Embryonic facial prominence (tissue), 1 donor: ENCODE measurements around the gene HDGFL3.
"Not testable (repeated sequence)": the region's sequence is repeated elsewhere in the genome, so short reads cannot be mapped to it uniquely, and the experiment has no call there.

Source experiments
- DNase-seq: peaks from one replicate; pipeline ENCODE4 v3.0.0-alpha.2; 2016; ENCODE audit errors: extremely low spot score

The HDGFL3 gene

DNA sequence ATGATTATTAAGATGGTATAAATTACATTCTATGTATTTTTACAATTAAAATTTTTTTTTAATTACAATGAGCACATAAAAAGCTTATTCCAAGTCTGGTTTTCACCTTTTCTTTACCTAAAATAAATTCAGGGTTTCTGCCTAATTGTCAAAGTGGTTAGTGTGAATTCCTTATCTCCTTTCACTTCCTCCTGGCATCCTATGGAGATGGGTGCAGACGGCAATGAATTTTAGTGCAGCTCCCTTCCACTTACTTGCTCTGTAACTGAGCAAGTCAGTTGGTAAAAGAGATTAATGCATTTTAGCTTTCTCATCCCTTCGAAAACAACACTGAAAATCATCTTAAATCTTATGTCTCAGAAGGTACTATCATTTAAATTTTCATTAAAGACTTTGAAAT, 13.1 kb downstream of the HDGFL3 start:
- no peak for DNase-seq

- no peak for DNase-seq
These were observed 13.9 kb downstream of the HDGFL3 start for GRCh38 chr15:83193721-83194120.

- no peak for DNase-seq
These were observed 14.9 kb downstream of the HDGFL3 start for GRCh38 chr15:83192742-83193141.

DNA sequence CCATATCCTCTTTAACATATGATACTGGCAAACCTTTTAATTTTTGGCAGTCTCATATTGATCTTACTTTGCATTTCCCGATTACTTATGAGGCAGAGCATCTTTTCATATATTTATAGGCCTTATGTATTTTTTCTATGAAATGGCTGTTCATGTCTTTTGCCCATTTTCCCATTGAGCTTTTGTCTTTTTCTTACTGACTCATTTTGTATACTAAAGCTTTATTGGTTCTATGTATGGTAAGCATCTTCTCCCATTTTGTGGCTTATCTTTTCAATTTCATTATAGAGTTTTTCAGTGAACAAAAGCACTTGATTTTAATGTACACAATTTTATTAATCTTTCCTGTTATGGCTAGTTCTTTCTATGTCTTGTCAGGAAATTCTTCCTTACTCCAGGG, 17.2 kb downstream of the HDGFL3 start:
- no peak for DNase-seq

DNA sequence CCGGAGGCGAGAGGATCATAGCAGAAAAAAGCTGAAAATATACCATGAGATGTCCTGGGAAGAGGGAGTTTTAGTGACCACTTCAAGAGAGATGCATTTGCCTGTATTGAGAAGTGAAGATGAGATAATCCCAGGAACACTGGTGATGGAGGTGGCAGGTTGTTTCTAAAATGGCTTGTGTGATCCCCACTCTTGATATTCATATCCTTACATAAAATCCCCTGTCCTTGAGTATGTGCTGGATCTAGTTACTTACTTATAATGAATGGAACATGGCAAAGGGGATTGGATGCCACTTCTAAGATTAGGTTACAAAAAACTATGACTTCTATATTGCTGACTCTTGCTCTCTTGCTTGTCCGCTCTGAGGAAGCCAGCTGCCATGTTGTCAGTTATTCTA, 22.1 kb downstream of the HDGFL3 start:
- no peak for DNase-seq

DNA sequence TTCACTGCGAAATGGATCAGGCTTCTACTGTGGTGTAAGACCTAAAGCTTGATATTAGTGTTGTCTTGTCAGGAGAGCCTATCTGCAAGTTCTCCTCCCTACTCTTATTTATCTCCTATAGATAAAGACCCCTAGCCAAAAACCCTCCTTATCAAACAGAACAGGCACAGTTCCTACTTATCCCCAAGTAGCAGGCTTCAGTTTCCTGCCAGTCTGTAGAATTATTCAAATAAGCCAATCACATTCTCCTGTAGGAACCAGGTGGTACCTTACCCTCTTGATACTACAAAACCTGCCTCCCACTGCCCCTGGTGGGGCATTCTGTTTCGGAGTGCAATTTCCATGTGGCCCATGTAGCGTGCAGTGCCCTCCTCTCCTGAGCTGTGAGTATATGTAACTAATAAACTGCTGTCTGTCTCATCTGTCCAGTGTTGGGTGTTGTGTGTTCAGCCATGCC, 28.7 kb downstream of the HDGFL3 start:
- no peak for DNase-seq

DNA sequence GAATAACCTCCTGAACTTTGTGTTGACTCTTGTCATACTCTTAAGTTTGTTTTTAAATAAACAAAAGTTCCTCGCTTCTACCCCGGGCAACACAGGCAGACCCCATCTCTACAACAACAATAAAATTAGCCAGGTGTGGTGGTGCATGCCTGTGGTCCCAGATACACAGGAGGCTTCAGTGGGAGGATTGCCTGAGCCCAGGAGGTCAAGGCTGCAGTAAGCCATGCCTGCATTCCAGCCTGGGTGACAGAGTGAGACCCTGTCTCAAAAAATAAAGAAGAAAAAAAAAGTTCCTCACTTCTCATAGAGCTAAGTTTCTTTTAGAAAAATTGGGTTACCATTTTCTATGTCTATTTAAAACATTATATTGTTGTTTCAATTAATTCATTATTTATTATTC, 29.2 kb downstream of the HDGFL3 start:
- no peak for DNase-seq

- no peak for DNase-seq
These were observed 32.7 kb downstream of the HDGFL3 start for GRCh38 chr15:83174891-83175290.

DNA sequence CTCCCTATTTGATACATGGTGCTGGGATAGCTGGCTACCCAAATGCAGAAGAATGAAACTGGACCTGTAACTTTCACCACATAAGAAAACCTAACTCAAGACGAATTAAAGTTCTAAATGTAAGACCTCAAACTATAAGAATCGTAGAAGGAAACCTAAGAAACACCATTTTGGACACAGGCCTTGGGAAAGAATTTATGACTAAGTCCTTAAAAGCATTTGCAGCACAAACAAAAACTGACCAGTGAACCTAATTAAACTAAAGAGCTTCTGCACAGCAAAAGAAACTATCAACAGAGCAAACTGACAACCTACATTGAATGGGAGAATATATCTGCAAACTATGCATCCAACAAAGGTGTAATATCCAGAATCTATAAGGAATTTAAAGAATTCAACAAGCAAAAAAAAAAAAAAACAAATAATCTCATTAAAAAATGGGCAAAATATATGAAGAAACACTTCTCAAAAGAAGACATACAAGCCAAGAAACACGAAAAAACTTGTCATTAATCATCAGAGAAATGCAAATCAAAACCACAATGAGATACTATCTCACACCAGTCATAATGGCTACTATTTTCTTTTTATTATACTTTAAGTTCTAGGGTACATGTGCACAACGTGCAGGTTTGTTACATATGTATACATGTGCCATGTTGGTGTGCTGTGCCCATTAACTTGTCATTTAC, 37.0 kb downstream of the HDGFL3 start:
- no peak for DNase-seq

- DNase-seq: not testable (repeated sequence)
These were observed 38.0 kb downstream of the HDGFL3 start for GRCh38 chr15:83169576-83169975.

DNA sequence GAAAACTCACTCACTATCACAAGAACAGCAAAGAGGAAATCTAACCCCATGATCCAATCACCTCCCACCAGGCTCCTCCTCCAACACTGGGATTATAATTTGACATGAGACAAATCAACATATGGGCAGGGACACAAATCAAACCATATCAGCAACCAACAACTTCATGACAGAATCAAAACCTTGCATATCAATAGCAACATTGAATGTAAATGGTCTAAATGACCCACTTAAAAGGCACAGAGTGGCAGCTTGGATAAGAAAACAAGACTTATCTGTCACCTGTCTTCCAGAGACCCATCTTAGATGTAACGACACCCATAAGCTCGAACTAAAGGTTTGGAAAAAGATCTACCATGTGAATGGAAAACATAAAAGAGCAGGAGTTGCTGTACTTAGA, 40.8 kb downstream of the HDGFL3 start:
- DNase-seq: no peak

DNA sequence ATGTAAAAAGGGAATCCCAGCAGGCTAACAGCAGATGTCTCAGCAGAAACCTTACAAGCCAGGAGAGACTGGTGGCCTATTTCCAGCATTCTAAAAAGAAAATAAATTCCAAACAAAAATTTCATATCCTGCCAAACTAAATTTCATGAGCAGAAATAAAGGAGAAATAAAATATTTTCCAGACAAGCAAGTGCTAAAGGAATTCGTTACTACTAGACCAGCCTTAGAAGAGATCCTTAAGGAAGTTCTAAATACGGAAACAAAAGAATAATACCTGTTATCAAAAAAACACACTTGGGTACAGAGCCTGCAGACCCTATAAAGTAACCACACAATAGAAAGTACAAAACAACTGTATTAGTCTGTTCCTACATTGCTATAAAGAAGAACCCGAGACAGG, 41.4 kb downstream of the HDGFL3 start:
- no peak for DNase-seq

DNA sequence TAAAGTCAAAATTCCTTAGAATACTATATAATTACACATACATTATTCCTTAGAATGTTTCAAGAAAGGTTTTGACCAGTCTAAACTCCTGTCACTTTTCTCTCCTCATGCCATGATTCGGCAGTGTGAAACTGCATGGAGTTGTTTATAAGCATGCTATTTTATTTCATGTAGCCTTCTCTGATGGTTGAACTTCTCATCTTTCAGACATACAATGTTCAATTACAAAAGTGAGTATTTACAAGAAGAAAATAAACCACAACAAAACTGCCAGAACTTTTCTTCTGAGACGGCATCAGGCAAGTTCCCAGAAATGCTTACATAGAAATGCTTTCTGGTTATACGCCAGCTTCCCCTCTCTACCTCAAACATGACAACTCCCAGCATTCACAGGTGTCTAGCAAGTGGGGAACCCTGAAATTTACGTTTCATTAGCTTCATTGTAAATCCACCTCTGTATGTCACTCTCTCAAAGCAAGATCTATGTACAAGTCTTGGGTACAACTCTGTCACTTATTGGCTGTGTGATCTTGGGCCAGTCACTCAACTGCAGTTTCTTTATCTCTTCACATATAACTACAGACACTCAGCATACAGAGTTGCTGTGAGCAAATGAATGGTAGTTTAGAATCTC, 42.7 kb downstream of the HDGFL3 start:
- DNase-seq: no peak

- no peak for DNase-seq
These were observed 43.4 kb downstream of the HDGFL3 start for GRCh38 chr15:83164111-83164770.

DNA sequence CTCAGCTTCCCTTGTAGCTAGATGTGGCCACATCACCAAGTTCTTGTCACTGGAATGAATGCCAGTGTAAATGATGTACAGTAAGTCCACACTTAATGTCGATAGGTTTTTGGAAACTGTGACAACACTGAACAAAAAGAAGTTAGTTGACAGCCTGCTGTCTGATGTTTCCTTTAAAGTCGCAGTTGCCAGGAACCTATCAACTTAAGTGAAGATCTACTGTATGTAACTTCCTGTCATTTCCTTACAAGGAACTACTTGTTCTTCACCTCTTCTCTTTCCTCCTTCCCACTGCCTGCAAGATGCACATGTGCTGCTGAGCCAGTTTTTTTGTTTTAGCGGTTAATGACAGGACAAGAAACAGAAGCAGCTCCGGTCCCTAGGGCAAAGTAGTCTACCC, 44.6 kb downstream of the HDGFL3 start:
- DNase-seq: no peak

DNA sequence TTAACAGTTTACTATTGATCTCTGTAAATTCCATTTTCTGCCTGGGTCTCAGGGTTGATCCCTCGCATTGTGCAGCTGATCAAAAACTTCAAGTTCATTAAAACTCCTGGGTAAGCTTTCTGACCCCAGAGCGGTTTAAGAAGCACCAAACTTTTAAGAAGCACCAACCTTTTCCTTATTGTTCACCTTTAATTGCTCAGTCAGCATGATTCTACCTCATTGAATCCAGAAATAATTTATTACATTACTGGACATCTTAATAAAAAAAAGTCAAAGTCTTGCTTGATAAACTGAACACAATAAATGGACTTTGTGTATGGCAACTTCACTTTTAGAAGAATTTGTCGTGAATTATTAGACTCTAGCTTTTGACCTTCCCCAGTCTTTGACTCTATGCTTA, 46.9 kb downstream of the HDGFL3 start:
- no peak for DNase-seq

DNA sequence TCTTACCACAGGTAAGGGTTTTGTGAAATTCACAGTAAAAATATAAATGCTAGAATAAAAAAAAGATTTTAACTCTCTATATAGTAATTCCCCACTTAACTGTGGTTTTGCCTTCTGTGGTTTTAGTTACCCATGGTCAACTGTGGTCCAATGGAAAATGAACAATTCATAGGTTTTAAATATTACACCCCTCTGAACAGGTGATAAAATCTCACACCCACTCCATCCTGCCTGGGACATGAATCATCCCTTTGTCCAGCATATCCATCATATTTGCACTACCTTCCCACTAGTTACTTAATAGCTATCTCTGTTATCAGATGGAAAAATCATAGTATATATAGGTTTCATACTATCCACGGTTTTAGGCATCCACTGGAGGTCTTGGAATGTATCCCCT, 49.2 kb downstream of the HDGFL3 start:
- no peak for DNase-seq

GRCh38 chr15:83155942-83156341, 51.7 kb downstream of the HDGFL3 start:
- no peak for DNase-seq

DNA sequence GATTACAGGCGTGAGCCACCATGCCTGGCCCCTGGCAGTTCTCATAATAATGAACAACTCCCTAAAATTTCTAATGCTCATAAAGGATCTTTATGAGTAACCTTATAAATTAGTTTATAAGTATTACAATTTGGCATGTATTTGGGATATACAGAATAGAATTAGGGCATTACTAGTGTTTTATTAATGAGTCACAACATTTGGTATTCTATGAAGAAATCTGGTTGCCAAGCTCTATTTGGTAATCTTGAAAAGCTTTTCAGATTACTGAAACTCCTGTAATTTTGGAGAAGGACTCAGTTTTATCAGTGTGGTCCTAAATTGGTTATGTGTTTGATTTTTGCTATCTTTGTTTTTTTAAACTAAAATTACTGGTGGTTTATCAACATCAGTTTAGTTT, 54.3 kb downstream of the HDGFL3 start:
- DNase-seq: no peak

- DNase-seq: no peak
These were observed 62.9 kb downstream of the HDGFL3 start for GRCh38 chr15:83144771-83145170.

DNA sequence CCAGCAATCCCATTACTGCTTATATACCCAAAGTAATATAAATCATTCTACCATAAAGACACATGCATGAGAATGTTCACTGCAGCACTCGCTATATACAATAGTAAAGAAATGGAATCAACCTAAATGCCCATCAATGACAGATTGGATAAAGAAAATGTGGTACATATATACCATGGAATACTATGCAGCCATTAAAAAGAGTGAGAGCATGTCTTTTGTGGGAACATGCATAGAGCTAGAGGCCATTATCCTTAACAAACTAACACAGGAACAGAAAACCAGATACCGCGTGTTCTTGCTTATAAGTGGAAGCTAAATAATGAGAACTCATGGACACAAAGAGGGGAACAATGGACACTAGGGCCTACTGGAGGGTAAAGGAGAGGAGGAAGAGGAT, 65.5 kb downstream of the HDGFL3 start:
- not testable (repeated sequence) for DNase-seq

GRCh38 chr15:83132861-83133523, 74.6 kb downstream of the HDGFL3 start:
- DNase-seq: no peak

GRCh38 chr15:83129791-83130190, 77.8 kb downstream of the HDGFL3 start:
- DNase-seq: no peak
